ENCODE results near the gene DNAH7. TPM values are rescaled to one million over a fixed set of nuclear protein-coding genes. Genes with fewer than 3 reads are reported as not detected.
"Not testable (repeated sequence)": the region's sequence is repeated elsewhere in the genome, so short reads cannot be mapped to it uniquely, and the experiment has no call there.

DNAH7 gene
- total RNA-seq, 1 donor from 2014 or later: 0.98 TPM

- intact Hi-C loops (cut with DNase I): no loop called here
Observed at GRCh38 chr2:196097864-196098660, 29.4 kb upstream of the DNAH7 start.

GRCh38 chr2:196096982-196097745 lies 28.5 kb upstream of the DNAH7 start:
- H3K9me3 ChIP-seq: no peaks in the 10 kb centered on the region
- H3K4me1 ChIP-seq: no peaks in the 10 kb centered on the region
- intact Hi-C loops (cut with DNase I): no loop called here
- no peak for ATAC-seq
- no peak for TF ChIP-seq CTCF (IDR thresholded peaks at IDR 0.05)
- no peak overlapping the region for H3K4me3 ChIP-seq
- no peak overlapping the region for H3K27ac ChIP-seq
- H3K27me3 ChIP-seq: no peaks in the 10 kb centered on the region
- DNase-seq: no peak
- H3K36me3 ChIP-seq: no peaks in the 10 kb centered on the region

More at GRCh38 chr2:196097864-196098660, 29.4 kb upstream of the DNAH7 start:
- H3K27me3 ChIP-seq: no peaks in the 10 kb centered on the region
- ATAC-seq (no peak), DNase-seq (no peak)
- H3K4me1 ChIP-seq: no peaks in the 10 kb centered on the region
- H3K27ac ChIP-seq: no peak overlapping the region
- no peaks in the 10 kb centered on the region for H3K36me3 ChIP-seq
- no peaks in the 10 kb centered on the region for H3K9me3 ChIP-seq
- TF ChIP-seq CTCF (IDR thresholded peaks at IDR 0.05): no peak
- no peak overlapping the region for H3K4me3 ChIP-seq

GRCh38 chr2:196096264-196096663 lies 27.6 kb upstream of the DNAH7 start:
- Histone ChIP-seq H3K4me1 (no peaks in the 10 kb centered on the region), H3K27ac (no peak overlapping the region), H3K9me3 (no peaks in the 10 kb centered on the region), H3K4me3 (no peak overlapping the region), H3K36me3 (no peaks in the 10 kb centered on the region), H3K27me3 (no peaks in the 10 kb centered on the region)
- ATAC-seq (no peak), DNase-seq (no peak)
- intact Hi-C loops (cut with DNase I): no loop called here
- TF ChIP-seq CTCF (IDR thresholded peaks at IDR 0.05): no peak

GRCh38 chr2:196089448-196089847 lies 20.8 kb upstream of the DNAH7 start:
- ATAC-seq; H3K27me3 ChIP-seq; DNase-seq; H3K4me3 ChIP-seq; H3K27ac ChIP-seq; H3K4me1 ChIP-seq; intact Hi-C loops (cut with DNase I); H3K36me3 ChIP-seq; H3K9me3 ChIP-seq: not testable (repeated sequence)

- ATAC-seq (peak; percentile 70), DNase-seq (no peak)
- Histone ChIP-seq H3K4me1 (no peaks in the 10 kb centered on the region), H3K27ac (no peak overlapping the region), H3K4me3 (no peak overlapping the region), H3K27me3 (no peaks in the 10 kb centered on the region), H3K9me3 (no peaks in the 10 kb centered on the region), H3K36me3 (no peaks in the 10 kb centered on the region)
- no peak for TF ChIP-seq CTCF (IDR thresholded peaks at IDR 0.05)
- intact Hi-C loops (cut with DNase I): no loop called here
Observed at GRCh38 chr2:196088203-196088602, 19.6 kb upstream of the DNAH7 start.

Data from upper lobe of right lung (tissue), 1 donor.